ENCODE results near the gene UGDH.
A peak's percentile ranks its signal among the peaks of the same experiment; 100 is the strongest.
"Not testable (repeated sequence)": the region's sequence is repeated elsewhere in the genome, so short reads cannot be mapped to it uniquely, and the experiment has no call there.

UGDH gene

GRCh38 chr4:39528061-39528465, 824 bp upstream of the UGDH start:
- no peak for DNase-seq

GRCh38 chr4:39526765-39527295, 409 bp downstream of the UGDH start:
- DNase-seq: peak; percentile 71

GRCh38 chr4:39525822-39526690, 1.2 kb downstream of the UGDH start:
- no peak for DNase-seq

GRCh38 chr4:39524161-39524957, 2.9 kb downstream of the UGDH start:
- DNase-seq: no peak

GRCh38 chr4:39522068-39522467, 5.2 kb downstream of the UGDH start:
- no peak for DNase-seq

- no peak for DNase-seq
Observed at GRCh38 chr4:39521253-39521919, 5.9 kb downstream of the UGDH start.

GRCh38 chr4:39518484-39518883, 8.8 kb downstream of the UGDH start:
- no peak for DNase-seq

- DNase-seq: no peak
Observed at GRCh38 chr4:39516407-39516966, 10.8 kb downstream of the UGDH start.

GRCh38 chr4:39515669-39516401, 11.4 kb downstream of the UGDH start:
- DNase-seq: not testable (repeated sequence)

GRCh38 chr4:39514888-39515401, 12.3 kb downstream of the UGDH start:
- no peak for DNase-seq

GRCh38 chr4:39514266-39514665, 13.0 kb downstream of the UGDH start:
- DNase-seq: not testable (repeated sequence)

- DNase-seq: no peak
Observed at GRCh38 chr4:39510348-39510929, 16.8 kb downstream of the UGDH start.

- DNase-seq: no peak
Observed at GRCh38 chr4:39505581-39505980, 21.7 kb downstream of the UGDH start.

- DNase-seq: no peak
Observed at GRCh38 chr4:39504538-39504937, 22.7 kb downstream of the UGDH start.

- DNase-seq: not testable (repeated sequence)
Observed at GRCh38 chr4:39502664-39503035, 24.6 kb downstream of the UGDH start.

- DNase-seq: no peak
Observed at GRCh38 chr4:39502019-39502663, 25.1 kb downstream of the UGDH start.

- DNase-seq: no peak
Observed at GRCh38 chr4:39498727-39499020, 28.6 kb downstream of the UGDH start.

GRCh38 chr4:39497909-39498726, 29.1 kb downstream of the UGDH start:
- DNase-seq: no peak

- no peak for DNase-seq
Observed at GRCh38 chr4:39495446-39496213, 31.6 kb downstream of the UGDH start.

- no peak for DNase-seq
Observed at GRCh38 chr4:39494354-39494753, 32.9 kb downstream of the UGDH start.
